ENCODE measurements around the gene OGFR.

Gene OGFR

DNA sequence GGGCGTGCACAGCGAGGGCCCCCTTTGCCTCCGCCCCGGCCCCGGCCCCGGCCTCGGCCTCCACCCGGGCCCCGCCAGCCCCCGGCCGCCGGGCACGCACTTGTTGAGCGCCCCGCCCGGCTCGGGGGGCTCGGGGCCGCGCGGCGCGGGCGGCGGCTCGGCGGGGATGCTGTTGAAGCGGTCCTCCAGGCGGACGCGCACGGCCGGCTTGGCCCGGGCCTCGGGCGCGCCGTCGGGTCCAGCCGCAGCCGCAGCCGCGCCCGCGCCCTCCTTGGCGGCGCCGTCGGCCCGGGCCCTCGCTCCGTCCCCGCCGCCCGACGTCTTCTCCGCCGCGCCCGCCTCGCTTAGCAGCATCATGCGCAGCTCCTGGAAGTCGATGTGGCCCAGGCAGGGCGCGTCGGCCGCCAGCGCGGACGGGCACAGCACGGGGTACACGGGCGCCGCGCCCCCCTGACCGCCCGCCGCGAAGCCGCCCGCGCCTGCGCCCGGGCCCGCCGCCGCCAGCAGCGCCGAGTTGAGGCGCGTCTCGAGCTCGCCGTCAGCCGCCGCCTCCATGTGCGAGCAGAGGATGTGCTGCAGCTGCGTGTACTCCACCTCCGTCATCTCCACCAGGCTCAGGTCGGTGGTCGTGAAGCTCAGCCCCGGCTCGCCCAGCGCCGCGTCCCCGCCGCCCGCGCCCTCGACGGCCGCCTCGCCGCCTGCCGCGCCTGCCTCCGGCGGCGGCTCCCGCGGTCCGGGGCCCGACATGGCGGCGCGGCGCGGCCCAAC is 56.5 kb downstream of the OGFR start:
- DNase-seq (ENCODE audit: low read depth in 2 of 2): peak in 1 of 2 donors; percentile 30

DNA sequence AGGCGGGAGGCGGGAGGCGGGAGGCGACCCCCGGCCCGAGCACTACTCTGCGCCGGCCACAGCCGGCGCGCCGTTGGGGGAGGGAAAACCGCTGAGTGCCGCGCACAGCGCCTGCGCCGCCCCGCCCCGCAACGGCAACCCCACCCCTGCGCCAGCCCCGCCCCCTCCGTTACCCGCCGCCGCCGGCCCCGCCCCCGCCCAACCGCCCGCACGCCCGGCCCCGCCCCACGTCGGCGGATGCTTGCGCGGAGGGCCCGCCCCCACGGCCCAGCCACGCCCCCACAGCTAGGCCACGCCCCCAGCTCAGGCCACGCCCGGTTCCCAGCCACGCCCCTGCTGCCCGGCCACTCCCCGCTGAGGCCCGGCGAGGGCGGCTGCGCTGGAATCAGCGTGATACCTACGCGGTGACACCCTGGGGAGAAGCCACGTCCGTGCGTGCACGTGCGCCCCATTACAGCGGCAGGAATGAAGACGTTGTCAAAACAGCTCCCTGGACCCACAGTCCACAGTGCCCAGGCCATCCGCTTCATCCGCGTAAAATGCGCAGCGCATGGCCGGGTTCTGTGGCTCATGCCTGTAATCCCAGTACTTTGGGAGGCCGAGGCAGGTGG is 57.2 kb downstream of the OGFR start, which contains the start of gene TCFL5:
TSS of gene TCFL5 (minus strand) at position 97 of the 611 bp plus-strand sequence. CDS start 152 bp downstream, outside the sequence.
- peak; percentile 83 to 86 for DNase-seq (ENCODE audit: low read depth in 2 of 2)
